WTC11 (cell line): ENCODE results near the gene C2orf72. TPM values are rescaled to one million over a fixed set of nuclear protein-coding genes. Genes with fewer than 3 reads are reported as not detected.

Experiments
- ATAC-seq: fragments of 200-7000 bp; cut with Tn5 transposase; 2 replicates; pipeline ENCODE4 v1.10.0; 2021; ENCODE audit warnings: mild to moderate bottlenecking, moderate library complexity
- CTCF ChIA-PET: fragments of 300-600 bp; sonication (Branson Sonifier 250); formaldehyde crosslinking; loops from one replicate; lab custom pipeline; 2021; ENCODE audit warnings: antibody characterized with exemption; lab: Charles Lee
- POLR2A ChIA-PET: fragments of 350-600 bp; sonication (Branson Sonifier 250); formaldehyde crosslinking; loops from one replicate; lab custom pipeline; 2021; ENCODE audit warnings: antibody characterized with exemption; lab: Charles Lee
- DNase-seq: peaks from one replicate; pipeline ENCODE4 v3.0.0; 2021; ENCODE audit warnings: low spot score
- H3K27ac Mint-ChIP-seq: 2 replicates; pipeline ENCODE4 v1.8.0; 2021; ENCODE audit warnings: mixed read lengths
- H3K27me3 Mint-ChIP-seq: 2 replicates; pipeline ENCODE4 v1.8.0; 2021; ENCODE audit warnings: low read depth, mild to moderate bottlenecking, moderate library complexity, mixed read lengths
- H3K36me3 Mint-ChIP-seq: 2 replicates; pipeline ENCODE4 v1.8.0; 2021; ENCODE audit warnings: mixed read lengths
- H3K4me1 Mint-ChIP-seq: 2 replicates; pipeline ENCODE4 v1.8.0; 2022; ENCODE audit warnings: mixed read lengths
- H3K4me3 Mint-ChIP-seq: 2 replicates; pipeline ENCODE4 v1.8.0; 2021; ENCODE audit warnings: mild to moderate bottlenecking, moderate library complexity, mixed read lengths
- H3K9me3 Mint-ChIP-seq: 2 replicates; pipeline ENCODE4 v1.8.0; 2021; ENCODE audit warnings: mixed read lengths
- AR ChIP-seq: fragments of 250-450 bp; sonication (Bioruptor Pico); IDR thresholded peaks from 2 replicates; pipeline ENCODE4 v1.9.0; 2021; ENCODE audit warnings: mild to moderate bottlenecking
- ATF3 ChIP-seq: sonication (generic); formaldehyde crosslinking; conservative IDR thresholded peaks from 2 replicates; pipeline ENCODE4 v1.8.1; 2022; ENCODE audit warnings: mild to moderate bottlenecking, missing genetic modification reagents
- ATF6 ChIP-seq: sonication (generic); formaldehyde crosslinking; IDR thresholded peaks from 2 replicates; pipeline ENCODE4 v1.8.1; 2023; ENCODE audit warnings: mild to moderate bottlenecking, missing genetic modification reagents
- HMGA2 ChIP-seq: fragments of 250-450 bp; sonication (Bioruptor Pico); IDR thresholded peaks from 2 replicates; pipeline ENCODE4 v1.4.0; 2021; ENCODE audit warnings: mild to moderate bottlenecking, moderate library complexity
- MAX ChIP-seq: sonication (generic); formaldehyde crosslinking; IDR thresholded peaks from 2 replicates; pipeline ENCODE4 v1.8.0; 2022; ENCODE audit warnings: mild to moderate bottlenecking, missing genetic modification reagents
- MLX ChIP-seq: sonication (generic); formaldehyde crosslinking; IDR thresholded peaks from 2 replicates; pipeline ENCODE4 v1.8.1; 2023; ENCODE audit warnings: mild to moderate bottlenecking, missing genetic modification reagents, moderate library complexity
- NFATC4 ChIP-seq: fragments of 250-450 bp; sonication (Bioruptor Pico); IDR thresholded peaks from 2 replicates; pipeline ENCODE4 v1.9.0; 2021; ENCODE audit warnings: mild to moderate bottlenecking
- PRDM15 ChIP-seq: sonication (generic); formaldehyde crosslinking; IDR thresholded peaks from 2 replicates; pipeline ENCODE4 v1.8.0; 2022; ENCODE audit warnings: missing genetic modification reagents
- SP1 ChIP-seq: sonication (generic); formaldehyde crosslinking; conservative IDR thresholded peaks from 2 replicates; pipeline ENCODE4 v1.8.1; 2022; ENCODE audit warnings: missing genetic modification reagents
- TEAD1 ChIP-seq: sonication (generic); formaldehyde crosslinking; IDR thresholded peaks from 2 replicates; pipeline ENCODE4 v1.8.0; 2022; ENCODE audit warnings: mild to moderate bottlenecking, missing genetic modification reagents
- USF2 ChIP-seq: sonication (generic); formaldehyde crosslinking; IDR thresholded peaks from 2 replicates; pipeline ENCODE4 v1.8.1; 2023; ENCODE audit warnings: mild to moderate bottlenecking, missing genetic modification reagents, moderate library complexity
- ZNF232 ChIP-seq: sonication (generic); formaldehyde crosslinking; IDR thresholded peaks from 2 replicates; pipeline ENCODE4 v1.8.0; 2022; ENCODE audit warnings: mild to moderate bottlenecking, missing genetic modification reagents
- ZNF263 ChIP-seq: sonication (generic); formaldehyde crosslinking; IDR thresholded peaks from 2 replicates; pipeline ENCODE4 v1.8.1; 2022; ENCODE audit warnings: low read depth, mild to moderate bottlenecking, moderate library complexity, missing genetic modification reagents
- ZNF281 ChIP-seq: sonication (generic); formaldehyde crosslinking; IDR thresholded peaks from 2 replicates; pipeline ENCODE4 v1.8.0; 2023; ENCODE audit warnings: mild to moderate bottlenecking, missing genetic modification reagents
- ZNF317 ChIP-seq: sonication (generic); formaldehyde crosslinking; IDR thresholded peaks from 2 replicates; pipeline ENCODE4 v1.8.1; 2023; ENCODE audit warnings: low read depth, mild to moderate bottlenecking, moderate library complexity, missing genetic modification reagents, borderline replicate concordance
- total RNA-seq: library from RNA; stranded (reverse); gene quantifications from 3 replicates; pipeline ENCODE4 v1.2.3, GENCODE V29; 2021

C2orf72 gene
- total RNA-seq, 1 experiment from 2014 or later: 1.7 TPM

- ChIA-PET CTCF (interaction anchor here (1.6 to 2.4 kb wide), 2 partner anchors 23 to 127 kb away, joined by 4 to 8 read pairs; no protein-coding TSS in a partner anchor), POLR2A (no interaction called here)
- Mint-ChIP-seq H3K27me3 (peaks cover 30% of the 10 kb centered on the region), H3K9me3 (no peaks in the 10 kb centered on the region; the same call in 1 of the 2 replicates), H3K4me1 (no peaks in the 10 kb centered on the region), H3K36me3 (no peaks in the 10 kb centered on the region), H3K27ac (no peak overlapping the region), H3K4me3 (no peak overlapping the region)
- no peak for ATAC-seq
- DNase-seq: no peak
- no peak for TF ChIP-seq NFATC4 (CRISPR knock-in tag)
- no peak for TF ChIP-seq MLX (CRISPR knock-in tag)
- TF ChIP-seq ATF3 (CRISPR knock-in tag): no peak
- TF ChIP-seq PRDM15: no peak
- no peak for TF ChIP-seq USF2 (CRISPR knock-in tag)
- no peak for TF ChIP-seq ZNF263 (CRISPR knock-in tag)
- no peak for TF ChIP-seq ATF6 (CRISPR knock-in tag)
- no peak for TF ChIP-seq ZNF232 (CRISPR knock-in tag)
- no peak for TF ChIP-seq SP1 (CRISPR knock-in tag)
- TF ChIP-seq MAX (CRISPR knock-in tag): no peak
- no peak for TF ChIP-seq TEAD1 (CRISPR knock-in tag)
- no peak for TF ChIP-seq ZNF281 (CRISPR knock-in tag)
- TF ChIP-seq AR (CRISPR knock-in tag): no peak
- TF ChIP-seq ZNF317 (CRISPR knock-in tag): no peak
- no peak for TF ChIP-seq HMGA2 (CRISPR knock-in tag)
These were observed 7.8 kb upstream of the C2orf72 start for GRCh38 chr2:231029563-231029962.
